Metanephros (tissue), 2 donors: Measurements from ENCODE around the gene FBXO5. TPM values are rescaled to one million over a fixed set of nuclear protein-coding genes. Genes with fewer than 3 reads are reported as not detected.

Source experiments
- small RNA-seq: library from RNA; depleted of rRNA; stranded (forward); fragments of <200 nt; gene quantifications from one replicate; pipeline ENCODE3, GENCODE V24; 2014; ENCODE audit warnings: low replicate concordance
- total RNA-seq: library from RNA; depleted of rRNA; stranded (reverse); fragments of >200 nt; gene quantifications from one replicate; pipeline ENCODE4 v1.2.3, GENCODE V29; 2014

Gene FBXO5
- 16.4 TPM for total RNA-seq

GRCh38 chr6:152982904-152983636 lies at the start of gene FBXO5:
FBXO5 (minus strand) TSS chr6:152983041; CDS start chr6:152982959, 82 bp downstream.

GRCh38 chr6:153002613-153003365 lies 19.9 kb upstream of the FBXO5 start, which contains the start of gene MTRF1L:
MTRF1L (minus strand) TSS chr6:153002709; CDS start chr6:153002685, 24 bp downstream.

Small RNA genes within 50 kb of the gene (small RNA-seq; reads per million reads assigned to genes)
- gene AL080276.1: not detected

Other genes with a start within 250 kb of the FBXO5 start
- 0.23 TPM for gene VIP, start 232.2 kb downstream of the FBXO5 start, total RNA-seq
- gene MTRF1L, start 19.7 kb upstream of the FBXO5 start, total RNA-seq: 14.4 TPM
- gene RGS17, start 148.2 kb upstream of the FBXO5 start, total RNA-seq: 0.82 TPM